Esophagus muscularis mucosa (tissue), 3 donors: ENCODE measurements around the gene ATXN3.

Experiments
- CTCF ChIP-seq, 3 experiments: fragments of 200-600 bp in 2 of 3; fragments of 450-650 bp in 1 of 3; sonication (generic) in 2 of 3; IDR thresholded peaks; one replicate each; pipeline ENCODE4 v1.5.1; 2017 to 2019; ENCODE audit warnings: antibody characterized with exemption in 3 of 3, mild to moderate bottlenecking in 2 of 3, moderate library complexity in 1 of 3
- POLR2AphosphoS5 ChIP-seq, 2 donors: sonication (generic); formaldehyde crosslinking; IDR thresholded peaks; one replicate each; pipeline ENCODE4 v1.6.1; 2017; ENCODE audit warnings: antibody characterized with exemption in 2 of 2

GRCh38 chr14:92058006-92058917 is 48.1 kb downstream of the ATXN3 start:
- TF ChIP-seq CTCF (IDR thresholded peaks at IDR 0.05) = no peak
- TF ChIP-seq POLR2AphosphoS5 (IDR thresholded peaks at IDR 0.05) = no peak
